Caki2 (cell line): Measurements from ENCODE around the gene PGBD4. TPM values are rescaled to one million over a fixed set of nuclear protein-coding genes. Genes with fewer than 3 reads are reported as not detected.

Experiments
- DNase-seq: peaks from one replicate; pipeline ENCODE4 v3.0.0-alpha.2; 2015; ENCODE audit warnings: low read depth
- in situ Hi-C: cut with HindIII; loops from 2 replicates; pipeline ENCODE4 v1.10.0; 2016; ENCODE audit warnings: low sequenced_read_pairs, low pct_unique_long_range_greater_than_20kb, mixed read lengths
- total RNA-seq: library from RNA; depleted of rRNA; stranded (reverse); fragments of >200 nt; shearing (Covaris generic); gene quantifications from 2 replicates; pipeline ENCODE4 v1.2.3, GENCODE V29; 2014; ENCODE audit warnings: low replicate concordance; rRNA removed

The PGBD4 gene
- total RNA-seq: 0.35 and 0.88 TPM in 2 replicates

DNA sequence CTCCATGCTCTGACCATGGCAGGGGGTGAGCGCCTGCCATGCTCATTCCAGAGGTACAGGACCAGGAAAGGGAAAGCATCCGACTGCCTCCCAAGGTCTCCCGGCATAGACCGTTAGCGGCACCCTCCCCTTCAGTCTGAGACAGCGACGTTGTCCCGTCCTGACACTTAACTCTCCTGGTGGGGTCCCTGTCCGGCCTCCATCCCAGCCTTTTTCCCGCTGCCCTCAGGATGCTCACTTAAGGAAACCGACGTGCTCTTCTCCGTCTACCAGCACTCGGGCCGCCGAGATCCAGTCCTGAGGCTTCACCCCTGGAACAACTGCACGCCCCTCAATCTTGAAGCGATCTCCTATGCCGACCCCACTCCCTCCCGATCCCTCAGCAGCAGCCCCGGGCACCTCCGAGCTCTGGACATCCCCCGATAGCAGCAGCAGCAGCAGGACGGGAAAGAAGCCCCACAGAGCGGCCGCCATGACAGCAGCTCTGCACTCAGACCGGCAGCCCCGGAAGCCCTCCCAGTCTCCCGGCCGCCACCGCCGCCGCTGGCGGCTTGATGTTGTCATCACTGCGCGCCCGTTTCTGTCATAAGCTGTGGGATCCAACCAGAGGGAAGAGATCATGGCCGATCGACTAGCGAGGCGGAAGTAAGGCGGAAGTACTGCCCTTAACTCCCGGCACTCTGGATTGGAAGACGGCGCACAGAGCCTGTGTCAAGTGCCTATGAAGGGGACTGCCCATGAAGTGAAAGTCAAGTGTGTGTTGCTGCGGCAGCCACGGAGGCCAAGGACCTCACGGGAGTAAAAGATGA, at the start of gene PGBD4, which contains the start of gene EMC7:
TSS of gene PGBD4 (plus strand) at position 718 of the 809 bp plus-strand sequence. CDS start 449 bp downstream, outside the sequence.
TSS of gene EMC7 (minus strand) at position 497 of the 809 bp plus-strand sequence. CDS start at position 474, 23 bp downstream.
- in situ Hi-C loops: no loop called here
- peak; percentile 96 for DNase-seq

DNA sequence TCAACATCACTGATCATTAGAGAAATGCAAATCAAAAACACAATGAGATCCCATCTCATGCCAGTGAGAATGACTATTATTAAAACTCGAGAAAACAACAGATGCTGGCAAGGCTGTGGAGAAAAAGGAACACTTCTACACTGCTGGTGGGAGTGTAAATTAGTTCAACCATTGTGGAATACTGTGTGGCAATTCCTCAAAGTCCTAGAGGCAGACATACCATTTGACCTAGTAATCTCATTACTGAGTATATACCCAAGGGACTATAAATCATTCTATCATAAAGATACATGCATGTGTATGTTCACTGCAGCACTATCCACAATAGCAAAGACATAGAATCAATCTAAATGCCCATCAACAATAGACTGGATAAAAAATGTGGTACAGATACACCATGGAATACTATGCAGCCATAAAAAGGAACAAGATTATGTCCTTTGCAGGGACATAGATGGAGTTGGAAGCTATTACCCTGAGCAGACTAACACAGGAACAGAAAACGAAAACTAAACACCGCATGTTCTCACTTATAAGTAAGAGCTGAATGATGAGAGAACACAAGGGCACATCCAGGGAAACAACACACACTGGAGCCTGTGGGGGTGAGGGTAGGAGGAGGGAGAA, 47.7 kb upstream of the PGBD4 start:
- in situ Hi-C loops: no loop called here

DNA sequence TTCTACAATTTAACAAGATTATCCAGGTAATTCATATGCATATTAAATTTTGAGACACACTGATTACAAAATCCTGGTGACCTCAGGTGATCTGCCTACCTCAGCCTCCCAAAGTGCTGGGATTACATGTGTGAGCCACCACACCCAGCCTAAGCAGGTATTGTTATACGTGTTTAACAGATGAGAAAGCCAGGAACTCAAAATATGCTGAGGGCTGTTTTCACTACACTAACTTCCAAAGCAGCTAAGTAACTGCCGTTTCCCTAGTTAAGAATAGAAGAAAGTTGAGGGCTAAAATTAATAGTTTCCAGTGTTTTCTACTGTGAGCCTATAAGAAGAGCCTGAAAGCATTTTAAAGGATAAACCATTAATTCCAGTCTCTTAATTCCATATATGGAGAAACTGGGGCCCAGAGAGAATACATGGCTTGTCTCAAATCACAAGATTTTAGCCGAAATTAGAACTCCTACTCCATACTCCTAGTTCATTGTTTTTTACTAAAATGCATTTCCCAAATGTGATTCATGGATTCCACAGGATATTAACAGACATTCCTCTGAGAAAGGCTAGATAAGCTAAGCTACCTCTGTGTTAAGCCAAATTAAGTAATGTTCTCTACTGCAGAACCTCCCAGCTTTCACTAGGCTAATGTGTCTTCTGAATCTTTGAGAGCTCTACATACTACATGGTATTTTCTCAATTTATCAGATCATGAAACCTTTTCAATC, 45.9 kb upstream of the PGBD4 start:
- in situ Hi-C loops: no loop called here

More for the DNA sequence above, 47.7 kb upstream of the PGBD4 start:
- DNase-seq: no peak

DNA sequence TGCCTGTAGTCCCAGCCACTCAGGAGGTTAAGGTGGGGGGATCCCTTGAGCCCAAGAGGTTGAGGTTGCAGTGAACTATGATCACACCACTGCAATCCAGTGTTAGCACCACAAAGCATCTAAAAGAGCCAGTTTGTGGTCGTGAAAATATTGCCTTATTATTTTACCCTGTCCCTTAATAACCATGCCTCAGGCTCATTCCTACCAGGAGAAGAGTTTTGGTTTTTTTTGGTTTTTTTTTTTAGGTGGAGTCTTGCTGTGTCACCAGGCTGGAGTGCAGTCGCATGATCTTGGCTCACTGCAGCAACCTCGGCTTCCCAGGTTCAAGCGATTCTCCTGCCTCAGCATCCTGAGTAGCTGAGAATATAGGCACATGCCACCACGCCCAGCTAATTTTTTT, 45.0 kb upstream of the PGBD4 start:
- peak; percentile 34 for DNase-seq
- in situ Hi-C loops: no loop called here

More for the DNA sequence above, 45.9 kb upstream of the PGBD4 start:
- no peak for DNase-seq

DNA sequence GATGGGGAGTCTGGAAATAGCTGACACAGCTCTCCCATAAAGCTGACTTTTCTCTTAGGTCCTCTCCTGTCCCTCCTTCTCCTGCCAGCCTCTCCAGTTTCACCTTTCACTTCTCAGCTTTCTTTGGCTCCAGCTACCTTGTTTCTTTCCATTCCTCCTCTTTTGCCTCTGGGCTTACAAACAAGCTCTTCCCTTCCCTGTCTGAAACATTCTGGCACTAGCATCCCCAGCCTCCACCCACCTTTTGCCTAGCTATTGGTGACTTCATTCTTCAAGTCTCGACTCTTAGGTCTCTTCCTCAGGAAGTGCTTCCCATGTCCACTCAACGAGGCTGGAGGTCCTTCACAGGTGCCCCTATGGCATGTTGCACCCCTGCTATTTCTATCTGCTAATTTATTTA, 42.4 kb upstream of the PGBD4 start:
- in situ Hi-C loops: no loop called here
- no peak for DNase-seq

DNA sequence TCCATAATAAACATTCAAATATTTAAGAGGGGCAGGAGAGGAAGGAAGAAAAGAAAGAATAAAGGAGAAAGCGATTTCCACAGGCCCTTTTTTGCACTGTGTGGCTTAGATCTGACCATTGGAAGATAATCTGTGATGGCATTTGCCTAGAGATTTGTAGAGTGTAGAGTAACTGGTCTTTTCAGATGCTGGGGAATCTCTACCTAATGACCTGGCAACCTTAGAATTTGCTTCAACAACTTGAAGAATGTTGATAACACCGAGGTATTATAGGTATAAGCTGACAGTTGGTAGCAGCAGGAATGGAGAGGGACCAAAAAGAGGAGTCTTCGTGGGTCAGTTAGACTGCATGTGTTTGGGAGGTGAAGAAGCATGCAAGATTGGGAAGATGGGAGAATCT, 41.9 kb upstream of the PGBD4 start:
- in situ Hi-C loops: no loop called here

DNA sequence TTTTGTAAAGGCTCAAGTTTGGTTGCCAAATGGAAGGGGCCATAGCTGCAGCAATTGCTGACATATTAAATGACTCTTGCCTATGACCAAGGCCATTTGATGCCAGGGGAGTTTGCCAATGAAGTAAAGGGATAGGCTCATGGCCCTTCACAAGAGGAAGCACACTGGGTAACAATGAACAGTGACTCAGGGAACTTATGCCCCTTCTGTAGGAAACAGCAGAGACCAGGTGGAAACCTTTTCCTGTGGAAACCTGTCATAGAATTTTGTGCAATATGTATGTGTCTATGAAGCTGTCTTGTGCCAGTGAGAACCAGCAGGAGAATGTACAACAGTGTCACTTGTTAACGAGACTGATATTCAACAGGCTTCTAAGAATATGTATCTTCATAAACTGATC, 37.4 kb upstream of the PGBD4 start:
- DNase-seq: no peak
- in situ Hi-C loops: no loop called here

More for the DNA sequence above, 41.9 kb upstream of the PGBD4 start:
- no peak for DNase-seq

DNA sequence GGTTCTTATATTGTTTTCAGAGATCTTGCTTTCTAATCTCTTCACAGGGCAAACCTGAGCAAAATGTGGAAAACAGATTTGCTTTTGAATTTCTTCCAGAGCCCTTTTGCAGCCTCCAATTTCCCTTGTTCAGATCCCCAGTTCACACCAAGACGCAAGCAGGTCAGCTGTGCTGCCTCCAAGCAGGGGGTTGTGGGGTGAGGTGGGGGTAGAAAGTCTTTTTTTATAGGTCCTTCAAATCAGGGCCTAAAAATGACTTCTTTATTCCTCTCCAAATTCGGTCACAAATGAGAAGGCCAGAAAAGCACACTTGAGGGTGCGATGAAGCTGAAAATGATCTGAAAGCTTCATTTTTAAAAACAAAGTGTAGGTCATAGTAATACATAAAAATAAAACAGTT, 36.6 kb upstream of the PGBD4 start:
- no peak for DNase-seq
- in situ Hi-C loops: no loop called here

DNA sequence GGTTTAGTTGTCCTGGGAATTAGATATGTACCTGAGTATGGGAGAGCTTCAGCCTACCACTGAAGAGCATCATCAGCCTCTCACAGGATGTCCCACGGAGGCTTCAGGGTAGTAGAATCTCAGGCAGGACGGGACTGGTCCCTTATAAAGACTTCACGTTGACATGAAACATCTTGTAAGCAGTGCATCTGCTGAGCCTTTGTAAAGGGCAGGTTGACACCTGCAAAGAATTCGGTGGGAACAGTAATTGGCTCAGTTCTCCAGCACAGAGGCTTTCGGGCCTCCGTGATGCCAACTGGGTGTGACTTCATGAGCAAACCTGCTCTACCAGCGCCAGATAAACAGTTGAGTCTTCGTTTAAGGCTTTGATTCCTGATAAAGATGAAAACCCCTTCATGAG, 35.9 kb upstream of the PGBD4 start:
- in situ Hi-C loops: no loop called here
- no peak for DNase-seq

DNA sequence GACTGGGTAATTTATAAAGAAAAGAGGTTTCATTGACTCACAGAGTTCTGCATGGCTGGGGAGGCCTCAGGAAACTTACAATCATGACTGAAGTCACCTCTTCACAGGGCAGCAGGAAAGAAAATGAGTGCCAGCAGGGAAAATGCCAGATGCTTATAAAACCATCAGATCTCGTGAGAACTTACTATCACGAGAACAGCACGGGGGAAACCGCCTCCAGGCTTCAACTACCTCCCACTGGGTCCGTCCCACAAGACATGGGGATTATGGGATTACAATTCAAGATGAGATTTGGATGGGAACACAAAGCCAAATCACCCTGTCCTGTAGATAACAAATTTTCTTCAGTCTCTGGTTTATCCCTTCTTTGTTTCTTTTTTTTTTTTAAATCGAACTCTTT, 31.9 kb upstream of the PGBD4 start:
- in situ Hi-C loops: no loop called here
- no peak for DNase-seq

DNA sequence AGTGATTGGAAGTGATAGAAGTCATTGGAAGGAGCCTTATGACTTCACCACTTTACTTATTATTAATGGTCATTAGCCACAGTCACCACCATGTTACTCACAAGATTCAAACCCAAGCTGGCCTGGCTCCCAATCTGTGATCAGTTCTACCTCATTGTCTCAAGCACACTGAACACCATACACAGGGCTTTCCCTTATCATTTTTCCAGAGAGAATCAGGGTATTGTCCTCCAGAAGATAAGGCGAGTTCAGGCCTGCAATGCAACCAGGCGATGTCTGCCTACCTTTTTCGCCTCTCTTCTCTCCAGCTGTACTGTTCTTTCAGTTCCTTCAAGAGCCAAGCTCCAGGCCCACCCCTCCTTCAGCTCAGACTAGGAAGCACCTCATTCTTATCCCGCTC, 25.1 kb upstream of the PGBD4 start:
- no peak for DNase-seq
- in situ Hi-C loops: no loop called here

DNA sequence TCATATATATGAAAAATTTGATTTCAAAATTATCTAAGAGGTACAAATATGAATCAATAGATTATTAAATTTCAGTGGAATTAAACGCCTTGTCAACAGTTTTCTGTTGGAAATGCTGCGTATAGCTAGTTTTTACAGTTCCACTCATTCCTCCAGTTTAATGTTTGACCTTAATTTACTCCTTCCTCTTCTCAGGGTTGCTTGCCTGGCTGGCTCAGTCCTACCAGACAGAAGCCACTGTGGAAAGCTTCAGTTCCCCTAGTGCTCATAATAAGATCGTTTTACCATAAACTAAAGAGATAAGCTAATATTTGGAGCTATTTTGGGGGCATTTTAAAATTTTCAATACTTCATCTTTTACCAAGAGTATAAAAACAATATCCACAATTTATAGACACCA, 23.0 kb upstream of the PGBD4 start:
- no peak for DNase-seq
- in situ Hi-C loops: no loop called here

DNA sequence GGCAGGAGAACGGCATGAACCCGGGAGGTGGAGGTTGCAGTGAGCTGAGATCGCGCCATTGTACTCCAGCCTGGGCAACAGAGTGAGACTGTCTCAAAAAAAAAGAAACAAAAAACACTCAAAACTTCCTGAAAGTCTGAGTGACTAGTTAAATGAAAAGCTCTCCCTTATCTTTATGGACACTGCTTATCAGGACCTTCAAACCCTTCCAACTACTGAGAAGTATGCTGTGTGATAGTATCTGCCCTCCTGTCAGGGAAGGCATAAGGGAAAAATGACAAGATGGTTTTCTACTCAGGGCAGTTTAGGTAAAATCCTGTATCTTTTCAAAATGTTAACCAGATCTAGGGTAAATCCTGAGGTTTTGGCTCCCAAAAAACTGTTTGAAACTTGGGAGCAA, 22.0 kb upstream of the PGBD4 start:
- DNase-seq: no peak
- in situ Hi-C loops: no loop called here

DNA sequence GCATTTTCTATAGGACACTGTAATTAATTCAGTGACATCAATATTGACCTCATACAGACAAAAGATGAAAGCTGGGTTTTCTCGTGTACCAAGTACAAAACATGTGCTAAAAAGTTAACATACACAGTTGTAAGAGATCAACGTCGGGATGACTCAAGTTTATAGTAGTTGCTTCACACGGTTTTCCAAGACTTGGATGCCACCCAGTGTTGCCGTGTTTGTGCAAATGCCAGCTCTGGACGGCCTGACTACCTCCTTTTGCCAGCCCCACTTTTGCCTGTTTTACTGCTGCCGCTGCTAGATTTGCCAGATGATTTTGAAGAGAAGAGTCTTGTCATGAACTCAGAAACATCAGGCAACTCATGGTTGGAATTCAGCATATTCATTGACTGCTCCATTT, 17.8 kb upstream of the PGBD4 start:
- no peak for DNase-seq
- in situ Hi-C loops: no loop called here

DNA sequence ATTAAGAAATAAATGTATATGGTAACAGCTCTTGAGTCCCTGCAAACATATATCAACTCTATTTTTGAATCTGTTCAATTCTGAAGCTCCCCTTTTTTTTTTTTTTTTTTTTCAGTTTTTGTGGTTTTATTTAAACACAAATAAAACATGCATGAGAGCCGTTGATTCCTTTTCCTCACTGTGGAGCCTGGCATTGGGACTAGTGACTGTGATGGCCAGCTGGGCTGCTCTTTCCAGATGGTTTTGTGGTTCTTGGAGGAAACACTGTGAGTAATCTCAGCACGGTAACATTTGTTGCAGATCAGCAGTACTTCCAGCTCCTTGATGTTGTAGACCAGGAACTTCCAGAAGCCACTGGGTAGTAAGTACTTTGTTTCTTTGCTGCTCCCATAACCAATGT, 16.1 kb upstream of the PGBD4 start:
- no peak for DNase-seq

DNA sequence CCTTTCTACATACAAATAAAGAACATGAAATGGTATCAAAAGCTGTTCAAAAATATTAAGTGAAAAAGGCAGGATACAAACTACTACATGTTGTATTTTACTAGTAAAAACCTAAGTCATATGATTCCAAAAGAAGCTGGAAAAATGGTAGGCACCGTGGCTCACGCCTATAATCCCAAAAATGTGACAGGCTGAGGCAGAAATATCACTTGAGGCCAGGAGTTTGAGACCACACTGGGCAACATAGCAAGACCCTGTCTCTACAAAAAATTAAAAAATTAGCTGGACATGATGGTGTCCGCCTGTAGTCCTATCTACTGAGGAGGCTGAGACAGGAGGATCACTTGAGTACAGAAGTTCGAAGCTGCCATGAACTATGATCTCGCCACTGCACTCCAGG, 2.0 kb upstream of the PGBD4 start:
- in situ Hi-C loops: no loop called here
- DNase-seq: no peak

More for the DNA sequence above, 16.1 kb upstream of the PGBD4 start:
- in situ Hi-C loops: no loop called here

DNA sequence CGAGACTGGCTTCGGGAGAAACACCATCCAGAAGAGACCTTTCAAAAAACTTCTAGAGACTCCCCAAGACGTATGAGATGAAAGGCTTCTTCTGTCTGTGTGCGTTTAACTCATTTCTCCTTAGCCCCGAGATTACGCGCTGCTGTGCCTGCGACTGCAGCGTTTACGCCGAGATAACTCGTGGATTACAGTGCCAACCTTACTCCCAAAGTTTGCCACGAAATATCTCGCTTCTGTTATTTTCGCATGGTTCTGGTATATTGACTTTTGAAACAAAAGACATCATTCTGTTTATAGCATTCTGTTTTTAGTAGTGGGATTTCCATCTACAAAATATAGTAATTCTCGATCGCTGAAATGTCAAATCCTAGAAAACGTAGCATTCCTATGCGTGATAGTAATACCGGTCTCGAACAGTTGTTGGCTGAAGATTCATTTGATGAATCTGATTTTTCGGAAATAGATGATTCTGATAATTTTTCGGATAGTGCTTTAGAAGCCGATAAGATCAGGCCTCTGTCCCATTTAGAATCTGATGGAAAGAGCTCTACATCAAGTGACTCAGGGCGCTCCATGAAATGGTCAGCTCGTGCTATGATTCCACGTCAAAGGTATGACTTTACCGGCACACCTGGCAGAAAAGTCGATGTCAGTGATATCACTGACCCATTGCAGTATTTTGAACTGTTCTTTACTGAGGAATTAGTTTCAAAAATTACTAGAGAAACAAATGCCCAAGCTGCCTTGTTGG, 467 bp downstream of the PGBD4 start:
- in situ Hi-C loops: no loop called here
- no peak for DNase-seq

DNA sequence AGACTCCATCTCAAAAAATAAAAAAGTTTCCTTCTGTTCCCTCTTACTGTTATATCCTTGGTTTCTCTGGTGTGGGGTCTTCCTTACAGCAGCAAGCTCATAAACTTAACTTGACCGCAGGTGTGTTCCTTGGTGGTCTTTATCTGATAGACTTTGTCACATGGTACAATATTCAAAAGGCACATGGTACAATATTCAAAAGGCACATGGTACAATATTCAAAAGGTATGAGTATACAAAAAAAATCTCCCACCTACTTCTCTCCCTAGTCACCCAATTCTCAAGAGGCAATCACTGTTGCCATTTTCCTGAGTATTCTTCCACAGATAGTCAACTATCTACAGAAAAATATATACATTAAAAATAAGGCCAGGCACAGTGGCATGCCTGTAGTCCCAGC, 4.5 kb downstream of the PGBD4 start:
- DNase-seq: no peak
- in situ Hi-C loops: no loop called here
